Activated CD8-positive, alpha-beta T cell treated with anti-CD3 and anti-CD28 coated beads, Interleukin-2, amount 10 ng/mL, durations not matched to agents 7 days and 5 days (primary cell): ENCODE data around the gene TMEM44. TPM values are rescaled to one million over a fixed set of nuclear protein-coding genes. Genes with fewer than 3 reads are reported as not detected.
"Not testable (repeated sequence)": the region's sequence is repeated elsewhere in the genome, so short reads cannot be mapped to it uniquely, and the experiment has no call there.

Experiments used
- ATAC-seq: fragments of 150-1000 bp; cut with Tn5 transposase; one replicate; pipeline ENCODE4 v1.10.0; 2021; ENCODE audit warnings: moderate library complexity
- CTCF ChIA-PET: fragments of 350-600 bp; sonication (Branson Sonifier 250); formaldehyde crosslinking; loops from one replicate; lab custom pipeline; 2021; ENCODE audit warnings: antibody characterized with exemption; lab: Charles Lee
- POLR2A ChIA-PET: fragments of 350-600 bp; sonication (Branson Sonifier 250); formaldehyde crosslinking; loops from one replicate; lab custom pipeline; 2021; ENCODE audit warnings: antibody characterized with exemption; lab: Charles Lee
- DNase-seq: peaks from one replicate; pipeline ENCODE4 v3.0.0-alpha.2; 2020
- H3K27ac Mint-ChIP-seq: one replicate; pipeline ENCODE4 v1.8.0; 2021; ENCODE audit warnings: mild to moderate bottlenecking, mixed read lengths
- H3K27me3 Mint-ChIP-seq: one replicate; pipeline ENCODE4 v1.8.0; 2021; ENCODE audit warnings: low read depth, mixed read lengths
- H3K36me3 Mint-ChIP-seq: one replicate; pipeline ENCODE4 v1.8.0; 2021; ENCODE audit warnings: low read depth, mixed read lengths
- H3K4me1 Mint-ChIP-seq: one replicate; pipeline ENCODE4 v1.8.0; 2021; ENCODE audit warnings: low read depth, mixed read lengths
- H3K4me3 Mint-ChIP-seq: one replicate; pipeline ENCODE4 v1.8.0; 2021; ENCODE audit warnings: mild to moderate bottlenecking, mixed read lengths
- H3K9me3 Mint-ChIP-seq: one replicate; pipeline ENCODE4 v1.8.0; 2022; ENCODE audit warnings: mixed read lengths; ENCODE audit not compliant: insufficient read depth
- total RNA-seq, 2 experiments: library from RNA; stranded (reverse); gene quantifications; one replicate each; pipeline ENCODE4 v1.2.3, GENCODE V29; 2021

TMEM44 gene
- total RNA-seq, 2 experiments from 2014 or later = 9.1 to 9.9 TPM

- H3K27me3 Mint-ChIP-seq = no peaks in the 10 kb centered on the region
- H3K27ac Mint-ChIP-seq = no peak overlapping the region
- ChIA-PET POLR2A (no interaction called here), CTCF (interaction anchor here (0.6 to 2.7 kb wide), 2 partner anchors 15 to 833 kb away, joined by 3 to 7 read pairs; no protein-coding TSS in a partner anchor)
- H3K36me3 Mint-ChIP-seq = no peaks in the 10 kb centered on the region
- ATAC-seq (no peak), DNase-seq (no peak)
- no peak overlapping the region for H3K4me3 Mint-ChIP-seq
- peaks cover 3% of the 10 kb centered on the region for H3K4me1 Mint-ChIP-seq
- no peaks in the 10 kb centered on the region for H3K9me3 Mint-ChIP-seq
Observed at GRCh38 chr3:194609601-194610000, 23.6 kb downstream of the TMEM44 start.

DNA sequence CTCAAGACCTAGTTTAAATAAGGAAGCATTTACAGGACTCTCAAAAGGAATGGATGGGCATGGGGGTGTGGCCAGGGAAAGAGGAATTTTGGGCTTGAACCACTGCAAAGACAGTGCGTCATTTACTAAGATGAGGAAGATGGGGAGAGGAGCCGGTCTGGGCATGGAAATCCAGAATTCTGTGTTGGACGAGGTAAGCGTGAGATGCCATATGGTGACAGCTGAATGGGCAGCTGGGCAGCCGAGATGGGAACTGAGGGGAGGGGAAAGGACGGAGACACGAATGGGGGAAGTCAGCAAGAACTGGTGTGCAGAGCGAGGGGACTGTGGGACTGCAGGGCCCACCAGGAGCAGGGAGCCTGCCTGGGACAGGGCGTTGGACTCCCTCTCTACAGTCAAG, 24.2 kb downstream of the TMEM44 start:
- Mint-ChIP-seq H3K4me3 (no peak overlapping the region), H3K4me1 (peaks cover 3% of the 10 kb centered on the region), H3K9me3 (no peaks in the 10 kb centered on the region), H3K36me3 (no peaks in the 10 kb centered on the region), H3K27me3 (no peaks in the 10 kb centered on the region), H3K27ac (no peak overlapping the region)
- ATAC-seq (no peak), DNase-seq (no peak)
- CTCF ChIA-PET = interaction anchor here (0.6 to 2.7 kb wide), 2 partner anchors 14 to 832 kb away, joined by 3 to 7 read pairs; no protein-coding TSS in a partner anchor
- POLR2A ChIA-PET = no interaction called here

DNA sequence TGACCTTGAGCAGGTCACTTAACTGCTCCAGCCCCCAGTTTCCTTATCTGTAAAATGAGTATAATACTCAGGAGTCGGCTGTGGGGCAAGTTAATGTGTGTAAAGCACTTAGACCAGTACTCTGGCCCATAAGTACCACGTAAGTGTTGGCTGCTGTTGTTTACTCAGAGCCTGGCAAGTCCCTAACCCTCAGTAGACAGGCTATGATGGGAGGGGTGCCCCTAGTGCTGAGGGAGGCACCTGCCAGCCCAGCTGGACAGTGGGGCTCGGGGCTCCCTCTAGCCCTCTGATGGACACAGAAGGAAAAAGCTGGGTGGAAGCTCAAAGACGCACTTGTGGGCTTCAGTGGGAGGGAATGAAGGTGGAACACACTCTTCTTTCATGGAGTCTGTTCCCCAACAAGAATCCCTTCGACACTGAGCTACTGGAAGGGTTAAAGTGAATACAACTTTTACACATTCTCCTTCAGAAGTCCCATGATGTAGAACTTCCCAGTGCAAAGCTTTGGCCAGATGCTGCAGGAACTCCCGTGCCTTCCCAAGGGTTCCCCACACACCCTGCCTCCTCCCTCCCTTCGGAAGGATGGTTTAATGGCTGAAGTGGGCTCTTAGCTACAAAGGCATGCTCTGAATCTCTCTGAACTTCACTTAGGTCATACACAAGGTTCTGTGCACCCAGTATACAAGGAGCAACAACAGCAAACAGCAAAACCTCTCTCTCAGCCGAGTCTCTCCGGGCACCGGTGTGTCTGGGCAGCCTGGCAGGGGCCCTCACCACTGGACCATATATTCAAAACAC, 25.4 kb downstream of the TMEM44 start:
- Mint-ChIP-seq H3K4me1 (peaks cover 3% of the 10 kb centered on the region), H3K4me3 (no peak overlapping the region), H3K36me3 (no peaks in the 10 kb centered on the region), H3K27ac (no peak overlapping the region), H3K9me3 (no peaks in the 10 kb centered on the region), H3K27me3 (no peaks in the 10 kb centered on the region)
- POLR2A ChIA-PET = no interaction called here
- no peak for DNase-seq
- CTCF ChIA-PET = interaction anchor here (2.7 kb wide), 1 partner anchor 13 kb away, joined by 7 read pairs; no protein-coding TSS in a partner anchor
- ATAC-seq = no peak

GRCh38 chr3:194606941-194607340, 26.3 kb downstream of the TMEM44 start:
- no peak overlapping the region for H3K4me3 Mint-ChIP-seq
- no peaks in the 10 kb centered on the region for H3K9me3 Mint-ChIP-seq
- H3K27me3 Mint-ChIP-seq = no peaks in the 10 kb centered on the region
- CTCF ChIA-PET = no interaction called here
- H3K36me3 Mint-ChIP-seq = no peaks in the 10 kb centered on the region
- POLR2A ChIA-PET = no interaction called here
- ATAC-seq = no peak
- DNase-seq = no peak
- no peak overlapping the region for H3K27ac Mint-ChIP-seq
- H3K4me1 Mint-ChIP-seq = no peaks in the 10 kb centered on the region

DNA sequence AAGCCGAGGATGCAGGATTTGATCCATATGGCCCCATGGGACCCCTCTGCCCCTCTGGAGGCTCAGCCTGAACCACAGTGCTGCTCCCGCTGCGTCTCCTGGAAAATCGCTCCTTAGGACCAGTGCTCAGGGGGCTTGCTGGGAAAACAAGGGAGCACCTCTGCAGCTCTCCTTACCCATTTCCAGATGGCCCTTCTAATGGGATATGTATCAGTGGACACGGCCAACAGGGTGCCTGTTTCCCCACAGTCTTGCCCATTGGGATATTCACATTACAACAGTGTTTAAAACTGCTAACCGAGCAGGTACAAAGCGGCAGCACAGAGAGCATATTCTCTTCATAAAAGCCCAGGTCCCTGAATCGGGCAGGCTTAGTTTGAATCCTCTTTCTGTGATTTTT, 27.1 kb downstream of the TMEM44 start:
- Mint-ChIP-seq H3K9me3 (no peaks in the 10 kb centered on the region), H3K36me3 (no peaks in the 10 kb centered on the region), H3K4me1 (no peaks in the 10 kb centered on the region), H3K4me3 (no peak overlapping the region), H3K27ac (no peak overlapping the region), H3K27me3 (no peaks in the 10 kb centered on the region)
- ChIA-PET POLR2A (no interaction called here), CTCF (interaction anchor here (2.2 kb wide), 1 partner anchor 12 kb away, joined by 6 read pairs; no protein-coding TSS in a partner anchor)
- no peak for DNase-seq
- no peak for ATAC-seq

- H3K9me3 Mint-ChIP-seq, H3K27me3 Mint-ChIP-seq, H3K27ac Mint-ChIP-seq, DNase-seq, H3K36me3 Mint-ChIP-seq, H3K4me3 Mint-ChIP-seq, POLR2A ChIA-PET, H3K4me1 Mint-ChIP-seq, ATAC-seq: not testable (repeated sequence)
- CTCF ChIA-PET = interaction anchor here (2.2 kb wide), 1 partner anchor 11 kb away, joined by 6 read pairs; no protein-coding TSS in a partner anchor
Observed at GRCh38 chr3:194605314-194605713, 27.9 kb downstream of the TMEM44 start.

DNA sequence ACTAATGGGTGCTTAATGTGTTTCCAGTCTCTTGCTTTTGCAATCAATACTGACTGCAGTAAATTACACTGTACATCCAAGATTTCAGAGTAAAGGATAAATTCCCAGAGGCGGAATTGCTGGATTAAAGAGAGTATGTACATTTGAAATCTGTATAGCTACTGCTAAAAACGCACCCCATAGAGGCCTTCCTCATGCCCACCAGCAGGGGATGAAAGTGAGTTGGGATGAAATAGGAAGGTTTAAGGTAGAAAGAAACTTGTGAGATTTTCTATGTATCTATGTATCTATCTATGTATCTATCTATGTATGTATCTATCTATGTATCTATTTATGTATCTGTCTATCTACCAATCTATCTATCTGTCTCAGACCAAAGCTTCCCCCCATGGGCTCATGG, 28.4 kb downstream of the TMEM44 start:
- H3K4me3 Mint-ChIP-seq = no peak overlapping the region
- ChIA-PET CTCF (interaction anchor here (2.2 kb wide), 1 partner anchor 10 kb away, joined by 6 read pairs; no protein-coding TSS in a partner anchor), POLR2A (no interaction called here)
- H3K4me1 Mint-ChIP-seq = no peaks in the 10 kb centered on the region
- H3K27me3 Mint-ChIP-seq = no peaks in the 10 kb centered on the region
- ATAC-seq = no peak
- H3K27ac Mint-ChIP-seq = no peak overlapping the region
- no peaks in the 10 kb centered on the region for H3K9me3 Mint-ChIP-seq
- H3K36me3 Mint-ChIP-seq = no peaks in the 10 kb centered on the region
- no peak for DNase-seq

DNA sequence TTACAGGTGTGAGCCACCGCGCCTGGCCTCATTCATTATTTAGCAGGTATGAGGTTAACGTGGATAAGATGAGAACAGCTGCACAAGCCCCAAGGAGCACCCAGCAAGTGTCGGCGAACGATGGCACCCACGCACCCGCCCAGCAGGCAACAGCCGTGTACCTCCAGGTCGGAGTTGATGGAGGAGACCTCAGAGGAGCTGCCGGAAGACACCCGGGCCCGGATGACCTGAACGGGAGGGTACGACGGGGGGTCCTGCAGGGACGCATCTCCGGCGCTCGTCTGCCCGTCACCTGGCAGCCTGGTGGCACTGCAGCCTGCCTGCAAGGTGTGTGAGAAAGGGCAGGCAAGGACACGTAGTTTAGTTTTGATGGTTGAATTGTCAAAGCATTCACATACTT, 29.1 kb downstream of the TMEM44 start:
- ChIA-PET CTCF (interaction anchor here (2.2 kb wide), 1 partner anchor 10 kb away, joined by 6 read pairs; no protein-coding TSS in a partner anchor), POLR2A (no interaction called here)
- no peaks in the 10 kb centered on the region for H3K27me3 Mint-ChIP-seq
- H3K4me3 Mint-ChIP-seq = no peak overlapping the region
- H3K9me3 Mint-ChIP-seq = no peaks in the 10 kb centered on the region
- H3K4me1 Mint-ChIP-seq = no peaks in the 10 kb centered on the region
- ATAC-seq (no peak), DNase-seq (no peak)
- no peak overlapping the region for H3K27ac Mint-ChIP-seq
- H3K36me3 Mint-ChIP-seq = no peaks in the 10 kb centered on the region

GRCh38 chr3:194602669-194603171, 30.5 kb downstream of the TMEM44 start:
- ChIA-PET CTCF (no interaction called here), POLR2A (no interaction called here)
- Mint-ChIP-seq H3K27me3 (no peaks in the 10 kb centered on the region), H3K27ac (no peak overlapping the region), H3K9me3 (no peaks in the 10 kb centered on the region), H3K36me3 (no peaks in the 10 kb centered on the region), H3K4me3 (no peak overlapping the region), H3K4me1 (no peaks in the 10 kb centered on the region)
- no peak for ATAC-seq
- no peak for DNase-seq

DNA sequence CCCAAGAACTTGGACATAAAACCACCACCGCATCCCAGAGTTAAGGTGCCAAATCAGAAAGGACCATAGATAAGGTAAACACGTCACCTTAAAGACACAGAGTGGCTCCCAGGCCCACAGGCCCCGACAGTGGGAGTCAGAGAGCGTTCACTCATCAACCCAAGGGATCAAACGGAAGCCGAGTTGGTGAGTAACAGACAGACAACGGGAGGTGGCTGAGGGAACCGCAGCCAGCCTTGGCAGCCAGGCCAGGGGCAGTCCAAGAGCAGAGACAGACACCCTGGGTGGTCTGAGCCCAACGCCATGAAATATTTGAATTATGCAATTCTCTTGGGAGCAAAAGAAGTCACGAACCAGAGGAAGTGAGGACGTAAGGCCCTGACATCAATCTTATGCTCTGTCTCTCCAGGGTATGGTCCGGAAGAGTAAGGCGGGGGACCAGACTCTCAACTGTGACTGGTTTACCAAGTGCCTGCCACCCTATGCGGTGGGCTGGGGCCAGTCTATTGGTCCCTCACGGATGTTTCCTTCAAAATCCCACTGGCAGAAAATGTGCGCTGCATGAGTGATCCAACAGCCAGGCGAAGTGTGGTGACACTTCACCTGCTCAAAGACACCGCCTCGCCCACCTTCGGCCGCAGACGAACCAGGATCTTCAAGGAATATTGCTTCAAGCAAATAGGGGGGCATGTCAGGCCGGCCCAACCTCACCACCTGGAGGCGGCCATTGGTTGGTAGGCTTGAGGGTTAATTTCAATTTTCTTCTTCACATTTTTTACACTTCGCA, 34.3 kb downstream of the TMEM44 start:
- H3K27me3 Mint-ChIP-seq = no peaks in the 10 kb centered on the region
- CTCF ChIA-PET = no interaction called here
- POLR2A ChIA-PET = no interaction called here
- no peak overlapping the region for H3K27ac Mint-ChIP-seq
- DNase-seq (no peak), ATAC-seq (no peak)
- H3K9me3 Mint-ChIP-seq = no peaks in the 10 kb centered on the region
- no peaks in the 10 kb centered on the region for H3K36me3 Mint-ChIP-seq
- H3K4me1 Mint-ChIP-seq = peaks cover 5% of the 10 kb centered on the region
- no peak overlapping the region for H3K4me3 Mint-ChIP-seq

DNA sequence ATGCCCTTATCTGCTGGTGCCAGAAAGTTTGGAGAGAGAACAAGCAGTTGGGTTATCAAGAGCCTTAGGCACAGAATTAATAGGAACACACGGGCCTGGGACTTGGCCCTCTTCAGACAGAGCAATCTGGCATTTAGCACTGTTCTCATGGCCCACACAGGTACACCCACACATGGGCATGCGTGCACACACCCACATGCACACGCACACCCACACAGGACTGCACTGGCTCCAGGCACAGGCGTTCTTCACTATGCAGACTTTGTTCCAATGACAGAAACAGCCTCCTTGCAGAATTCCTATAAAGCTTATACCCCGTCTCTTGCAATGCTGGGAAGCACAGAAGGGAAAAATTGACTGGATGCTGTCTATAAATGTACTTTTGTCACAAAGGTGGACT, 36.3 kb downstream of the TMEM44 start:
- H3K36me3 Mint-ChIP-seq = no peaks in the 10 kb centered on the region
- DNase-seq (no peak), ATAC-seq (no peak)
- H3K27me3 Mint-ChIP-seq = no peaks in the 10 kb centered on the region
- peaks cover 5% of the 10 kb centered on the region for H3K4me1 Mint-ChIP-seq
- H3K27ac Mint-ChIP-seq = no peak overlapping the region
- ChIA-PET CTCF (interaction anchor here (1.0 to 5.5 kb wide), 3 partner anchors 12 to 264 kb away, joined by 3 to 62 read pairs (median 34); no protein-coding TSS in a partner anchor), POLR2A (no interaction called here)
- H3K4me3 Mint-ChIP-seq = no peak overlapping the region
- no peaks in the 10 kb centered on the region for H3K9me3 Mint-ChIP-seq
